GM18858 (cell line): ENCODE measurements around the gene ARHGAP42.
A peak's percentile ranks its signal among the peaks of the same experiment; 100 is the strongest.
"Not testable (repeated sequence)": the region's sequence is repeated elsewhere in the genome, so short reads cannot be mapped to it uniquely, and the experiment has no call there.

Source experiments
- ATAC-seq: cut with Tn5 transposase; IDR thresholded peaks from one replicate; pipeline ENCODE4 v1.9.1; 2021; ENCODE audit not compliant: unreplicated experiment

Gene ARHGAP42

GRCh38 chr11:100716838-100717237 is 29.8 kb downstream of the ARHGAP42 start:
- no peak for ATAC-seq

GRCh38 chr11:100719362-100719761 is 32.3 kb downstream of the ARHGAP42 start:
- ATAC-seq = no peak

GRCh38 chr11:100719809-100720221 is 32.7 kb downstream of the ARHGAP42 start:
- ATAC-seq = no peak

GRCh38 chr11:100726680-100727079 is 39.6 kb downstream of the ARHGAP42 start:
- no peak for ATAC-seq

GRCh38 chr11:100727410-100727809 is 40.3 kb downstream of the ARHGAP42 start:
- no peak for ATAC-seq

DNA sequence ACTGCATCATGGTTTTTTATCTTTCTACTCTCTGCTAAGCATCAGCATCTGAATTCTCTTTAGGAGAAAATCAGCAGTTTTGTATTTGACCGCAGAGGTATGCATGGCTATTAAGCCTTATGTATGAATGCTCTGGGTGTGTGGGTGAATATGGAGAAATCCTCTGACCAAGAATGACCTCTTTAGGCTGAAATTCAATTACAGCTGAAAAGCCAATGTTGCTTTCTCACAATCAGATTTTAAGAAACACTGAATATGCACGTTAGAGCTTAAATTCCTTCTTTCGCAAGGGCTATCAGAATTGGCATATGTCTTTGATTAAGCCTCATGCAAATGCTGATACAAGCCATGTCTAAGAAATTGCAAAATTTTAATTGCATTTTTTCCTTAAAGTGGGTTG is 43.2 kb downstream of the ARHGAP42 start:
- ATAC-seq = no peak

GRCh38 chr11:100731471-100731870 is 44.4 kb downstream of the ARHGAP42 start:
- ATAC-seq = no peak

DNA sequence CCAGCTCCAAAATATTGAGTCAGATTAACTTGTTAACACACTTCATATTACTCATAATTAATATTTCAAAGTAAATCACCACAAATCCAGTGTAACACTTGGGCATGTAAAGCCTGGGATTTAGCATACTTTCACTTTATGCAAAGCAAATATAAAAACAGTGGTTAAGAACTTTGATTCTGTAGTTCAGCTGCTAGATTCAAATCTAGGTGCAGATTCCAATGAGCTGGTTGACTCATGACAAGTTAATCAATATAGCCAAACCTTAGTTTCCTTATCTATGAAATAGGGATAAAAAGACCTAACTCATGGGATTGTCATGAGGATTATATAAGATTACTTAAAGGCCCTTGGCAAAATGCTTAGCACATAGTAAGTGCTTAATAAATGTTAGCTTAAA is 45.9 kb downstream of the ARHGAP42 start:
- ATAC-seq = no peak

DNA sequence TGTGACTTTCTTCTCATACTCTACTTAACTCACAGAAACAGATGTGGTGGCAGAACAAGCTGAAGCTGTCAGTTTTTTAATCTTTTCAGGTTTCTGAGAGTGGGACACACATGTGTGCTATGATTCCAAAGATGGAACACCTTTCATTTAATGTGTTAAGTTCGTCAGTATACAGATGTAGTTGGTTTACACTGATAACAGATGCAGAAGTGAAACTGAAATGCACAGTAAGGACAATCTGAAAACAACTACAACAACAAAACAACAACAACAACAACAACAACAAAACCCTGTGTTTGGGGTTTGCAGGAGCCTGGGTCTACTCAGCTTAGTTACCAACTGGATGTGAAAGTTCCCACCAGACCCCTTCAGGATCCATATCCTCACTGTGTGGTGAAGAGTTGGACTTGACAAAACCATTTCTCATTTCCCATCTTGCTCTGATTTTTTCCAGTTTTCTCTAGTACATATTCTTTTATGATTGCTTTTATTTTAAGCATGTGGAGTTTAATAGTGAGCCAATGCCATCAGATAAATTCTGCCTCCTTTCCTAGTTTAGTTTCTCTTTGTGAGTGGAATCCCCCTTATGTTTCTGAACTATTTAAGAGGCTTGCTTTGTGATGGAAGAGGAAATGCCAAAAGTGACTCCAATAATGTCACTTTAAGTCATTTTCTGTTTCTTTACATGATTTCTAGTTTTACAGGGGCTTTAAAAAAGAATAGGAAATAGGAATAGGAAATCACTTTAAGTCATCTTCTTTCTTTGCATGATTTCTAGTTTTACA is 47.8 kb downstream of the ARHGAP42 start:
- peak; percentile 65 for ATAC-seq

DNA sequence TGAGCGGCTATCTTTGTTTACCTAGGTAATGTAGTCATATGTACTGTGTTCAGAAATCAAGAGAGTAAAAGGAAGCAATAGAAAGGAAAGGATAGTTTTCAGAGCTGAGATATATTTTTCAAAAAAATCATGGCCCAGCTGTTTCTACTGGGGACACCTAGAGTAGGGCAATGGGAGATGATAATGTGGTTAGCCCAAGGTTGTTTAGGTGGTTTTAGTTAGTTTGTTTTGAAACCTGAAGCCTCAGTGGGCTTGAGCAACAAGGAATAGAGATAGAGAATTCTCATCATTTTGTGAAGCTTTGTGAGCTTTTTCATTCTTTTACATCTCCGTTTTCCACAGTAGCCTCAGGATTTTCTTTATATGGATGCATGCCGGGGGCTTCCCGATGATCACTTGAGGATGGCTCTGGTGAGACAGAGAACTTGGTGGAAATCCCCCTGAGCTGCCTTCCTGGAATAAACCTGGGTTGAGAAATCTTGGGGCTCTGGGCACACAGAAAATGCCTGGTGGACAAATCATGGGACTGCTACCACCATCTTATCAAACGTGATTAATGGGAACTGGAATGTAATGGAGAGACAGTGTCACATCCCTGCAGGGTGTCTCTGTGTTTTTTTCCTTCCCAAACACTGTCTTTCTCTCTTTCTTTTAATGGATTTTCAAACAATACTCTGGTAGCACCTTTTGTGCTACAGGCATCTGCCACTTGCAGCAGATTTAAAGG is 49.0 kb downstream of the ARHGAP42 start:
- no peak for ATAC-seq

- no peak for ATAC-seq
Observed at GRCh38 chr11:100738701-100739270, 51.7 kb downstream of the ARHGAP42 start.

DNA sequence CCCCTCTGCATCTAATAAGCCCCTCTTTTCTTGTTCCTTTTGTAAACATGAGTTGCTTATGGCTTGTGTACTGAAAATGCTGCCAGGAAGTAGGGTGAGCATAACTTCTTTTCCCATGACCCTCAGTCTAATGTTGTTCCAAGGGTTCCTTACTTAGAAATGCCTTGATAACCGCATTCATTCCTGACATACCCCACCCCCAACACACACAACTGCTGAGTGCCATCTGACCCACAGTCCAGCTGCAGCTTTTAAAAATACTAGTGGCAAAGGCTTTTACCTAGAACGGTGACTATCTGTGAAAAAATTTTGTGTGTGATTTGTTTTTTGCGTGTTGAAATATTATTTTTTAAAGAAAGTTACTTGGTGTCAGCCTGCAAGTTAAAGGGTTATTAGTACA is 52.6 kb downstream of the ARHGAP42 start:
- no peak for ATAC-seq

DNA sequence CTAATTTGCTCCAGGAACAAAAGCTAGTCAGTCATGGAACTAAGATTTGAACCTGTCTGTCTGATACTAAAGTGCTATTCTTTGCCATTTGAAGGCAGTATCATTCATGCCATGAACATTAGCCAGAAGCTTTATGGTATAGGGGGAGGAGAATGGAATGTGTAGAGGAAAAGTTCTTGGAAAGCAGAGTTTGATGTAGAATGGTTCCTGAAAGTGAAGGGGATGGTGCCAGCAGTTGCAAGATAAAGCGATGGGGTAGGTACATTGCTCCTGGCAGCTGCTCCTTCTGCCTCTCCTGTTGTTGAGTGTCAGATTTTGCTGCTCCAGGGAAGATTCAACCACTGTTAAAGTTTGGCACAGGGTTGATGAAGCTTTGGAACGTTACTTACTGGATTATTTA is 53.4 kb downstream of the ARHGAP42 start:
- no peak for ATAC-seq

DNA sequence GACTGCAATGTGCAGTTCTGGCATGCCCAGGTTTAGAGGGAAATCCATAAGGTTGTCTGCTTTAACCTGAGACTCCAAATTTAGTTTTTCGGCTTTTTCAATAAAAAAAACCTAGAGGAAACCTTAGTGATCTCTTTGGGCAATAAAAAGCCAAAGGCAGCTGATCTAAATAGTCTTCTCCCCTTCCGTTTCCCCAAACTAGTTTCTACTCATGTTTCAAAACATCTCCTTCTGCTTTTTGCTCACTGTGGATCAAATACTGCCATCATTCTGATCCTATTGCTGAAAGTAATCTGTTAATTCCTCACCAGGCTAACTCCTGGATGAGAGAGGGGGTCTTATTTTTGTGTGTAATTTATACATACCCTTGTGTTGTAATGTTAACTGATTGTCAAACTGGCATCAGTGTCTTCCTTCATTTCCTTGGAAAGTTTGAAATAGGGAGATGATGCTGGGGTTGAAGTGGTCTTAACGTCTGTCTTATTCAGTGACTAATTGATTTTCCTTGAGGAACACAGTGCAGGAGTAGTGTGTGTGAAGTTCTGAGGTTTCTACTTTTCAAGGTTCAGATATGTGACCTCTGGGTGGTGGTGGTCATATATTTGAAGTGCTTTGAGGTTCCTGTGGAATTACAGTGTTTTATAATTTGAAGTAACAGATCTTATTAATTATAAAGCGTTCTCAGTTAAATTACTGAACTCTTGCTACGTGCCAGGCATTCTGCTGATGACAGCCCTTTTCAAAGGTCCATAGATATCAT is 55.0 kb downstream of the ARHGAP42 start:
- peak; percentile 23 for ATAC-seq

DNA sequence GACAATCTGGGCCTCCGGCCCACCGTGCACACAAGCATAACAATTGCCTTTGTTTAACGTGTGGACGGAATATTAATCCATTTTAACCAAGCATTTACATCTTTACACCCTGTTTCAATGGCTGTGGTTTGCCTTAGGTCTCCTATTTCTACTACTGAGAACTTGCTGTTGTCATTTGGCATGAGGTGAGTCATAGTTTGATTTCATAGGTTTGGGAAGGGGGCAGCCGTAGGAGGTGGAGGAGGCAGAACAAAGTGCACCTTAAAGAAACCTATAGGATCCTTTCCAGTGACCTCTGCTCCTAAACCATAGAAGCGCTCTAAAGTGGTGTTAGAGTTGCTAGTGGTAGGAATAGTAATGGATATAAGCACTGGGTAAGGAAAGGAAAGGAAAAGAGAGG is 59.4 kb downstream of the ARHGAP42 start:
- ATAC-seq = no peak

GRCh38 chr11:100748153-100748552 is 61.1 kb downstream of the ARHGAP42 start:
- no peak for ATAC-seq

DNA sequence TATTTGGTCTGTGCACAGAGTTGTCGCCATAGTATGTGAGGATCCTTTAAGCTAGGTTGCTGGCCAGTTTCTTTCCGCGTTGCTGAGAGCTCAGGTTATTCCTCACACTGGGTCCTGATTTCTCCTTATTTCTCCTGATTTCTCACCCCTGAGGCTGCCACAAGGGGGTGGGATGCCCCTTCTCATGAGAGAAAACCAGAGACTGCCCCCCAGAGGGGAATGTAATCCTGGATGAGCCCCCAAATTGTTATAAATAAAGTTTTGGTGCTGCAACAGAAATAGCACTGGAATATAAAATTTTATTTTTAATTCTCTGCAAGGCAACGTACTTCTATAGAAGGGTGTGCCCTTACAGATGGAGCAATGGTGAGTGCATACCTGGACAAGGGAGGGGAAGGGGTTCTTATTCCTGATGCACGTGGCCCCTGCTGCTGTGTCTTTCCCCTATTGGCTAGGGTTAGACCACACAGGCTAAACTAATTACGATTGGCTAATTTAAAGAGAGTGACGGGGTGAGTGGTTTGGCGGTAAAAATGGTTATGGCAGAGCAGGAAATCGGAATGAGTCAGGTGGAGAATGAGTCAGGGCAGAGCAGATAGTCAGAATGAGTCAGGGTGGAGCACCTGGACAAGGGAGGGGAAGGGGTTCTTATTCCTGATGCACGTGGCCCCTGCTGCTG is 62.9 kb downstream of the ARHGAP42 start:
- ATAC-seq = not testable (repeated sequence)

DNA sequence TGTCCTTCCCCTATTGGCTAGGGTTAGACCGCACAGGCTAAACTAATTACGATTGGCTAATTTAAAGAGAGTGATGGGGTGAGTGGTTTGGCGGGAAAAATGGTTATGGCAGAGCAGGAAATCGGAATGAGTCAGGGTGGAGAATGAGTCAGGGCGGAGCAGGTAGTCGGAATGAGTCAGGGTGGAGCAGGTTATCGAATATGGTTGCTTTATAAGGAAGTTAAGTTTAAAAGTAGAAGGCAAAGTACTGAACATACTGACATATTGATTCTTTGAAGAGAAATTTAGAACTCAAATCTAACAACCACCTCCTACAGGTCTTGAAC is 63.4 kb downstream of the ARHGAP42 start:
- not testable (repeated sequence) for ATAC-seq

DNA sequence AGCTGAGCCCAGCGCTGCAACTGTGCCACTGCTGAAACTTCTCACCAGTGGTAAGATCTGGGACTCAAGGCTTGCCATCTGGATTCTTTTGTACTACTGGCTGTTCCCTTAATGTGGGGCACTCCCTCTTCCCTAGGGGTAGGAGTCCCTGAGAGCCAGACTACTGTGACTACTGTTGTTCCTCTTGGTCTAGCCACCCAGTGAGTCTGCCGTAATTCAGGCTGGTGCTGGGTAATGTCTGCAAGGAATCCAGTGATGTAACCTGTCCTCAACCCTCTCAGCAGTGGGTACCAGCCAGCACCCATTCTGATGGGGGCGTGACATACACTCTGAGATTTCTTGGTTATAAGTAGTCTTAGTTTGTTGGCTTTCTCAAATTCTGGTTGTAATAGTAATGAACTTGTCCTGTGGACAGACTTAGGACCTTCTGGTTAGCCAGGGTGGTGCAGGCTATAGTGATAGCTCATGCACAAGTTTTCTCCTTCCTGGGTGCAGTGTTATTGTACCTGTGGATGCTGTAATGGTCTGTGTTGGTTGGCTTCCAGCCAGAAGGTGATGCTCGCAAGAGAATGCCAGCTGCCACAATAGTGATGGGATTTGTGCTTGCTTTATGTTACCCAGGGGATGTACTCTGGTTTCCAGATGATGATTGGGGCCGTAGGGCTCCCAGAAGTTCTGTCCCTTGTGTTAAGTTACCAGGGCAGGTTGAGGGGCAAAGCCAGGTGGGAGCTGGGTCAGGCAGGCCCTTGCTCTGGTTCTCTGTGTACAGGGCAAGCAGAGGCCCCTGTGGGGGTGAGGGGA is 65.5 kb downstream of the ARHGAP42 start:
- no peak for ATAC-seq

DNA sequence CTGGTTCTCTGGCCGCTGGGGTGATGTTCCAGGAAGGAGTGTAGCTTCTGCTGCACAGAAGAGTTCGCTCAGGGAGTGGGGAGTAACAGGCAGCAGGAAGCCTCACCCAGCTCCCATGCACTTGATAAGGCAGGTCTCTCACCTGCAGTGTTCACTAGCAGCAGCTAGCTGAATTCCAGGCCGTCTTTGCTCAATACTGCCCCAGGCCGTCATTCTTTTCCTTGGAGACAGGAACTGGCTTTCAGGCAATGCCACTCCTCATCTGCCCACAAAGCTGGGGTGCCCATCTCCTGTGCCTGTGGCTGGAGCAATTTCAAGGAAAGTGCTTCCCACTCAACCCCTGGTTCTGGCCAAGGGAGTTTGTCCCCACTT is 66.1 kb downstream of the ARHGAP42 start:
- ATAC-seq = no peak
